H1 (cell line): ENCODE results near the gene CACUL1. TPM values are rescaled to one million over a fixed set of nuclear protein-coding genes. Genes with fewer than 3 reads are reported as not detected.

Experiments used
- KDM4A ChIP-seq: IDR thresholded peaks from one replicate; pipeline ENCODE4 v1.7.1; 2012; ENCODE audit warnings: low read depth, mild to moderate bottlenecking, moderate library complexity, low read length, inconsistent platforms; ENCODE audit not compliant: severe bottlenecking
- POU5F1 ChIP-seq: IDR thresholded peaks from 2 replicates; pipeline ENCODE4 v1.6.1; 2011; ENCODE audit warnings: low read depth, mild to moderate bottlenecking, low read length, moderate library complexity
- polyA plus RNA-seq, 7 experiments: library from polyadenylated mRNA; depleted of rRNA in 3 of 7; stranded (reverse) in 5 of 7; unstranded in 2 of 7; fragments of >200 nt in 5 of 7; fragments of 200-250 nt in 2 of 7; gene quantifications; 1 replicate in 5 of 7; 2 replicates in 1 of 7; 4 replicates in 1 of 7; pipeline versions ENCODE4 v1.2.1 to v1.2.3, GENCODE V29; 2011 to 2013; ENCODE audit warnings: missing spikeins in 2 of 7, mixed read lengths in 2 of 7
- total RNA-seq: library from RNA; stranded (reverse); fragmentation: NEBNext Ultra II Directional; extraction: Animal tissue kit (Norgen Biotek cat#: 25700); gene quantifications from 2 replicates; pipeline ENCODE4 v1.2.1, GENCODE V29; 2021

CACUL1 gene
- total and polyA plus RNA-seq, 2 of the 8 experiments (the other 6 are each of a cell fraction or from before 2014, with no cell fraction given): 6.5 to 34.2 TPM

DNA sequence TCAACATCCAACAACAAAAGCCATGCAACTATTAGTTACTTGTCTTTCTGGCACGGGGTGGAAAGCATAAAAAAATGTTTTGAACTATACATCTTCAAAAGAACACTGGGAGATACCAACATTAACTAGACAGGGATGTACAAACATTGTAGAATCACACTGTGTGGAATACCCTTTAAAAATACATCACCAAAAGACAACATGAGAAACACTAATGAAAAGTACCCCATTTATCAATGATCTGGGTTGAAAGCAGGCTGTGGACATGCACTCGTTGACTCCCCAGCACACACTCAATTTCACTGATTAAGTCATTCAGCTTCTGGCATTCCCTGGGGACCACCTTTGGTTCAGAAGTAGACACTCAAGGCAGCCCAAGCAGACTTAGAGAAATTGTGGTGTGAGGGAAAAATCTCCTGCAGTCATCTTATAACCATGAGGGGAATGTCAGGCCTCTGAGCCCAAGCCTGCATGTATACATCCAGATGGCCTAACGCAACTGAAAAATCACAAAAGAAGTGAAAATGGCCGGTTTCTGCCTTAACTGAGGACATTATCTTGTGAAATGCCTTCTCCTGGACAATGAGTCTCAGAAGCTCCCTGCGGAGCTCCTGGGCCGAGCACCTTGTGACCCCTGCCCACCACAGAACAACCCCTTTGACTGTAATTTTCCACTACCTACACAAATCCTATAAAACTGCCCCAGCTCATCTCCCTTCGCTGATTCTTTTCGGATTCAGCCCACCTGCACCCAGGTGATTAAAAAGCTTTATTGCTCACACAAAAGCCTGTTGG lies 53.0 kb downstream of the CACUL1 start (continued):
- no peak for TF ChIP-seq KDM4A
- no peak for TF ChIP-seq POU5F1
